WTC11 (cell line): ENCODE results near the gene PRXL2A. TPM values are rescaled to one million over a fixed set of nuclear protein-coding genes. Genes with fewer than 3 reads are reported as not detected.

ENCODE experiments used
- ATAC-seq: fragments of 200-7000 bp; cut with Tn5 transposase; 2 replicates; pipeline ENCODE4 v1.10.0; 2021; ENCODE audit warnings: mild to moderate bottlenecking, moderate library complexity
- CTCF ChIA-PET: fragments of 300-600 bp; sonication (Branson Sonifier 250); formaldehyde crosslinking; loops from one replicate; lab custom pipeline; 2021; ENCODE audit warnings: antibody characterized with exemption; lab: Charles Lee
- POLR2A ChIA-PET: fragments of 350-600 bp; sonication (Branson Sonifier 250); formaldehyde crosslinking; loops from one replicate; lab custom pipeline; 2021; ENCODE audit warnings: antibody characterized with exemption; lab: Charles Lee
- DNase-seq: peaks from one replicate; pipeline ENCODE4 v3.0.0; 2021; ENCODE audit warnings: low spot score
- H3K27ac Mint-ChIP-seq: 2 replicates; pipeline ENCODE4 v1.8.0; 2021; ENCODE audit warnings: mixed read lengths
- H3K27me3 Mint-ChIP-seq: 2 replicates; pipeline ENCODE4 v1.8.0; 2021; ENCODE audit warnings: low read depth, mild to moderate bottlenecking, moderate library complexity, mixed read lengths
- H3K36me3 Mint-ChIP-seq: 2 replicates; pipeline ENCODE4 v1.8.0; 2021; ENCODE audit warnings: mixed read lengths
- H3K4me1 Mint-ChIP-seq: 2 replicates; pipeline ENCODE4 v1.8.0; 2022; ENCODE audit warnings: mixed read lengths
- H3K4me3 Mint-ChIP-seq: 2 replicates; pipeline ENCODE4 v1.8.0; 2021; ENCODE audit warnings: mild to moderate bottlenecking, moderate library complexity, mixed read lengths
- H3K9me3 Mint-ChIP-seq: 2 replicates; pipeline ENCODE4 v1.8.0; 2021; ENCODE audit warnings: mixed read lengths
- CREB1 ChIP-seq: sonication (generic); formaldehyde crosslinking; IDR thresholded peaks from 2 replicates; pipeline ENCODE4 v1.8.0; 2023; ENCODE audit warnings: mild to moderate bottlenecking, missing genetic modification reagents
- JAZF1 ChIP-seq: fragments of 250-450 bp; sonication (Bioruptor Pico); IDR thresholded peaks from 2 replicates; pipeline ENCODE4 v1.9.0; 2021; ENCODE audit warnings: moderate library complexity, mild to moderate bottlenecking, inconsistent platforms
- MYBL2 ChIP-seq: sonication (generic); formaldehyde crosslinking; IDR thresholded peaks from 2 replicates; pipeline ENCODE4 v1.8.1; 2023; ENCODE audit warnings: mild to moderate bottlenecking, moderate library complexity, missing genetic modification reagents
- NFYB ChIP-seq: sonication (generic); formaldehyde crosslinking; conservative IDR thresholded peaks from 2 replicates; pipeline ENCODE4 v1.8.0; 2022; ENCODE audit warnings: low read depth, missing genetic modification reagents
- SP1 ChIP-seq: sonication (generic); formaldehyde crosslinking; conservative IDR thresholded peaks from 2 replicates; pipeline ENCODE4 v1.8.1; 2022; ENCODE audit warnings: missing genetic modification reagents
- TEAD1 ChIP-seq: sonication (generic); formaldehyde crosslinking; IDR thresholded peaks from 2 replicates; pipeline ENCODE4 v1.8.0; 2022; ENCODE audit warnings: mild to moderate bottlenecking, missing genetic modification reagents
- TEAD4 ChIP-seq: sonication (generic); formaldehyde crosslinking; IDR thresholded peaks from 2 replicates; pipeline ENCODE4 v1.8.0; 2022; ENCODE audit warnings: mild to moderate bottlenecking, missing genetic modification reagents
- ZNF219 ChIP-seq: sonication (generic); formaldehyde crosslinking; IDR thresholded peaks from 2 replicates; pipeline ENCODE4 v1.8.0; 2023; ENCODE audit warnings: missing genetic modification reagents, mild to moderate bottlenecking, borderline replicate concordance
- total RNA-seq: library from RNA; stranded (reverse); gene quantifications from 3 replicates; pipeline ENCODE4 v1.2.3, GENCODE V29; 2021
- TF ChIP-seq, protein P1 (sequence below): fragments of 250-450 bp; sonication (Bioruptor Pico); conservative IDR thresholded peaks from 2 replicates; pipeline ENCODE4 v1.9.0; 2021; ENCODE audit warnings: mild to moderate bottlenecking
- TF ChIP-seq, protein P2 (sequence below): sonication (generic); formaldehyde crosslinking; IDR thresholded peaks from 2 replicates; pipeline ENCODE4 v1.8.0; 2023; ENCODE audit warnings: mild to moderate bottlenecking, missing genetic modification reagents
- TF ChIP-seq, protein P3 (sequence below): sonication (generic); formaldehyde crosslinking; IDR thresholded peaks from 2 replicates; pipeline ENCODE4 v1.8.1; 2022; ENCODE audit warnings: mild to moderate bottlenecking, moderate library complexity, missing genetic modification reagents
- TF ChIP-seq, protein P4 (sequence below): sonication (generic); formaldehyde crosslinking; IDR thresholded peaks from 2 replicates; pipeline ENCODE4 v1.8.0; 2023; ENCODE audit warnings: missing genetic modification reagents
- TF ChIP-seq, protein P5 (sequence below): sonication (generic); formaldehyde crosslinking; IDR thresholded peaks from 2 replicates; pipeline ENCODE4 v1.8.1; 2023; ENCODE audit warnings: mild to moderate bottlenecking, missing genetic modification reagents, moderate library complexity
- TF ChIP-seq, protein P6 (sequence below): sonication (generic); formaldehyde crosslinking; IDR thresholded peaks from 2 replicates; pipeline ENCODE4 v1.8.1; 2022; ENCODE audit warnings: mild to moderate bottlenecking, missing genetic modification reagents, moderate library complexity, borderline replicate concordance
- TF ChIP-seq, protein P7 (sequence below): sonication (generic); formaldehyde crosslinking; IDR thresholded peaks from 2 replicates; pipeline ENCODE4 v1.8.0; 2022; ENCODE audit warnings: mild to moderate bottlenecking, missing genetic modification reagents
- TF ChIP-seq, protein P8 (sequence below): fragments of 250-450 bp; sonication (Bioruptor Pico); IDR thresholded peaks from 2 replicates; pipeline ENCODE4 v1.9.0; 2021; ENCODE audit warnings: mild to moderate bottlenecking
- TF ChIP-seq, protein P9 (sequence below): sonication (generic); formaldehyde crosslinking; IDR thresholded peaks from 2 replicates; pipeline ENCODE4 v1.8.0; 2022; ENCODE audit warnings: mild to moderate bottlenecking, missing genetic modification reagents

Gene PRXL2A
- total RNA-seq, 1 experiment from 2014 or later = 46.6 TPM

DNA sequence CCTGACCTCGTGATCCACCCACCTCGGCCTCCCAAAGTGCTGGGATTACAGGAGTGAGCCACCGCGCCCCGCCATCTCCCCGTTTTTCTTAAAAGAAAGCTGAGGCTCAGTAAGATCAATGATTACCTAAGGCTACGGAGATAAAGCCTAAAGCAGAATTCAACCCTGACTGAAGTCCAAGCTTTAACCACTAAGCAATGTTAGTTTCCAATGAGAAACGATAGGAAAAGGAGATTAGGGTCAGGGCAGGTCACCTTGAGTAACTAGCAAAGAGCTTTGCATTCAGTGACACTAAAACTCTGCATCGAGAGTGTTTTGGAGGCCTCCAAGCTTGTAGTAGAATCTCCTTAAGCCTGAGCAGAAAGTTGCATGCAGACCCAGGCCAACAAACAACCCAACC lies 17.6 kb upstream of the PRXL2A start:
- H3K27me3 Mint-ChIP-seq = peaks cover 4% of the 10 kb centered on the region; the same call in 1 of the 2 replicates
- no peaks in the 10 kb centered on the region for H3K9me3 Mint-ChIP-seq
- H3K36me3 Mint-ChIP-seq = no peaks in the 10 kb centered on the region
- ATAC-seq (no peak), DNase-seq (no peak)
- TF ChIP-seq, protein P1, sequence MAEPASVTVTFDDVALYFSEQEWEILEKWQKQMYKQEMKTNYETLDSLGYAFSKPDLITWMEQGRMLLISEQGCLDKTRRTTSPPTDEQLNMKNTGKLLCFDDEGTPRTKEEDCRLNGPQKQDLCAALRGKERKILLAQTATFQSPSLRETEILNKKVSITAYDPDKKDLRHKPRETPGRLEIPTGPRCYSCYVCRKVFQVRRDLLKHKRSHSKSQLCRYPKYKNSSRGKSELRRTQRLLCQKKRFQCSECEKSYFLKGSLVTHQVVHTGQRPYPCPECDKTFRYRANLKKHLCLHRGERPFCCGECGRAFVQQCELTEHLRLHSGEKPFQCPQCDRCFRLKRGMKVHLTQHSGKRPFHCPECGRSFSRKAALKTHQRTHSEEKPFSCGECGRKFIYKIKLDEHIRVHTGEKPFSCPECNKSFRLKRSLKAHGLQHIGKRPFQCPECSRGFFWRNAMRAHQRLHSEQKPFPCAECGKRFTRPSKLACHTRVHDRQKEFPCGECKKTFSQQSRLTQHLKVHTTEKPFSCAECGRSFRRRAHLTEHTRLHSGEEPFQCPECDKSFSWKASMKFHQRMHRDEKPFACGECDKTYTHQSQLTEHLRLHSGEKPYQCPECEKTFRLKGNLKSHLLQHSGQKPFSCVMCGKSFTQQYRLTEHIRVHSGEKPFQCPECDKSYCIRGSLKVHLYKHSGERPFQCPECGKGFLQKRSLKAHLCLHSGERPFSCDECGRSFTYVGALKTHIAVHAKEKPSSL (CRISPR knock-in tag) = no peak
- TF ChIP-seq TEAD4 (CRISPR knock-in tag) = no peak
- TF ChIP-seq, protein P2, sequence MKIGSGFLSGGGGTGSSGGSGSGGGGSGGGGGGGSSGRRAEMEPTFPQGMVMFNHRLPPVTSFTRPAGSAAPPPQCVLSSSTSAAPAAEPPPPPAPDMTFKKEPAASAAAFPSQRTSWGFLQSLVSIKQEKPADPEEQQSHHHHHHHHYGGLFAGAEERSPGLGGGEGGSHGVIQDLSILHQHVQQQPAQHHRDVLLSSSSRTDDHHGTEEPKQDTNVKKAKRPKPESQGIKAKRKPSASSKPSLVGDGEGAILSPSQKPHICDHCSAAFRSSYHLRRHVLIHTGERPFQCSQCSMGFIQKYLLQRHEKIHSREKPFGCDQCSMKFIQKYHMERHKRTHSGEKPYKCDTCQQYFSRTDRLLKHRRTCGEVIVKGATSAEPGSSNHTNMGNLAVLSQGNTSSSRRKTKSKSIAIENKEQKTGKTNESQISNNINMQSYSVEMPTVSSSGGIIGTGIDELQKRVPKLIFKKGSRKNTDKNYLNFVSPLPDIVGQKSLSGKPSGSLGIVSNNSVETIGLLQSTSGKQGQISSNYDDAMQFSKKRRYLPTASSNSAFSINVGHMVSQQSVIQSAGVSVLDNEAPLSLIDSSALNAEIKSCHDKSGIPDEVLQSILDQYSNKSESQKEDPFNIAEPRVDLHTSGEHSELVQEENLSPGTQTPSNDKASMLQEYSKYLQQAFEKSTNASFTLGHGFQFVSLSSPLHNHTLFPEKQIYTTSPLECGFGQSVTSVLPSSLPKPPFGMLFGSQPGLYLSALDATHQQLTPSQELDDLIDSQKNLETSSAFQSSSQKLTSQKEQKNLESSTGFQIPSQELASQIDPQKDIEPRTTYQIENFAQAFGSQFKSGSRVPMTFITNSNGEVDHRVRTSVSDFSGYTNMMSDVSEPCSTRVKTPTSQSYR = no peak
- no peak for TF ChIP-seq ZNF219 (CRISPR knock-in tag)
- TF ChIP-seq, protein P3, sequence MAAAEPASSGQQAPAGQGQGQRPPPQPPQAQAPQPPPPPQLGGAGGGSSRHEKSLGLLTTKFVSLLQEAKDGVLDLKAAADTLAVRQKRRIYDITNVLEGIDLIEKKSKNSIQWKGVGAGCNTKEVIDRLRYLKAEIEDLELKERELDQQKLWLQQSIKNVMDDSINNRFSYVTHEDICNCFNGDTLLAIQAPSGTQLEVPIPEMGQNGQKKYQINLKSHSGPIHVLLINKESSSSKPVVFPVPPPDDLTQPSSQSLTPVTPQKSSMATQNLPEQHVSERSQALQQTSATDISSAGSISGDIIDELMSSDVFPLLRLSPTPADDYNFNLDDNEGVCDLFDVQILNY (CRISPR knock-in tag) = no peak
- TF ChIP-seq TEAD1 (CRISPR knock-in tag) = no peak
- TF ChIP-seq, protein P4, sequence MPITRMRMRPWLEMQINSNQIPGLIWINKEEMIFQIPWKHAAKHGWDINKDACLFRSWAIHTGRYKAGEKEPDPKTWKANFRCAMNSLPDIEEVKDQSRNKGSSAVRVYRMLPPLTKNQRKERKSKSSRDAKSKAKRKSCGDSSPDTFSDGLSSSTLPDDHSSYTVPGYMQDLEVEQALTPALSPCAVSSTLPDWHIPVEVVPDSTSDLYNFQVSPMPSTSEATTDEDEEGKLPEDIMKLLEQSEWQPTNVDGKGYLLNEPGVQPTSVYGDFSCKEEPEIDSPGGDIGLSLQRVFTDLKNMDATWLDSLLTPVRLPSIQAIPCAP (CRISPR knock-in tag) = no peak
- no peak for TF ChIP-seq JAZF1 (CRISPR knock-in tag)
- no peak for TF ChIP-seq SP1 (CRISPR knock-in tag)
- ChIA-PET POLR2A (no interaction called here), CTCF (interaction anchor here (0.6 to 1.6 kb wide), 2 partner anchors 13 to 74 kb away, joined by 3 to 6 read pairs; no protein-coding TSS in a partner anchor)
- no peak overlapping the region for H3K4me3 Mint-ChIP-seq
- H3K4me1 Mint-ChIP-seq = no peaks in the 10 kb centered on the region
- H3K27ac Mint-ChIP-seq = no peak overlapping the region

DNA sequence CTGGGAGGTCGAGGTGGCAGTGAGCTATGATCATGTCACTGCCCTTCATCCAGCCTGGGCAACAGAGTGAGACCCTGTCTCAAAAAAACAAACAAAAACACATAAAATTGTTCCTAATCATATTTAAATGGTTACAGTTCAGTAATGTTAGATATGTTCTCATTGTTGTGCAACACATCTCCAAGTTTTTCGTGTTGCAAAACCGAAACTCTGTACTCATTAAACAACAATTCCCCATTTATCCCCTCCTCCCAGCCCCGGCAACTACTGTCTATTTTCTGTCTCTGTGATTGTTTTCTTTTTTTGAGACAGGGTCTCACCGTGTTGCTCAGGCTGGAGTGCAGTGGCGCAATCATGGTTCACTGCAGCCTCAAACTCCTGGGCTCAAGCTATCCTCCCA lies 16.1 kb upstream of the PRXL2A start:
- H3K4me1 Mint-ChIP-seq = no peaks in the 10 kb centered on the region
- H3K9me3 Mint-ChIP-seq = no peaks in the 10 kb centered on the region
- CTCF ChIA-PET = interaction anchor here (1.6 kb wide), 1 partner anchor 14 kb away, joined by 6 read pairs; no protein-coding TSS in a partner anchor
- TF ChIP-seq, protein P5, sequence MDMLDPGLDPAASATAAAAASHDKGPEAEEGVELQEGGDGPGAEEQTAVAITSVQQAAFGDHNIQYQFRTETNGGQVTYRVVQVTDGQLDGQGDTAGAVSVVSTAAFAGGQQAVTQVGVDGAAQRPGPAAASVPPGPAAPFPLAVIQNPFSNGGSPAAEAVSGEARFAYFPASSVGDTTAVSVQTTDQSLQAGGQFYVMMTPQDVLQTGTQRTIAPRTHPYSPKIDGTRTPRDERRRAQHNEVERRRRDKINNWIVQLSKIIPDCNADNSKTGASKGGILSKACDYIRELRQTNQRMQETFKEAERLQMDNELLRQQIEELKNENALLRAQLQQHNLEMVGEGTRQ (CRISPR knock-in tag) = no peak
- TF ChIP-seq CREB1 (CRISPR knock-in tag) (no peak), MYBL2 (CRISPR knock-in tag) (no peak), NFYB (CRISPR knock-in tag) (no peak), TEAD1 (CRISPR knock-in tag) (no peak)
- TF ChIP-seq, protein P6, sequence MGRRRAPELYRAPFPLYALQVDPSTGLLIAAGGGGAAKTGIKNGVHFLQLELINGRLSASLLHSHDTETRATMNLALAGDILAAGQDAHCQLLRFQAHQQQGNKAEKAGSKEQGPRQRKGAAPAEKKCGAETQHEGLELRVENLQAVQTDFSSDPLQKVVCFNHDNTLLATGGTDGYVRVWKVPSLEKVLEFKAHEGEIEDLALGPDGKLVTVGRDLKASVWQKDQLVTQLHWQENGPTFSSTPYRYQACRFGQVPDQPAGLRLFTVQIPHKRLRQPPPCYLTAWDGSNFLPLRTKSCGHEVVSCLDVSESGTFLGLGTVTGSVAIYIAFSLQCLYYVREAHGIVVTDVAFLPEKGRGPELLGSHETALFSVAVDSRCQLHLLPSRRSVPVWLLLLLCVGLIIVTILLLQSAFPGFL = no peak
- TF ChIP-seq, protein P7, sequence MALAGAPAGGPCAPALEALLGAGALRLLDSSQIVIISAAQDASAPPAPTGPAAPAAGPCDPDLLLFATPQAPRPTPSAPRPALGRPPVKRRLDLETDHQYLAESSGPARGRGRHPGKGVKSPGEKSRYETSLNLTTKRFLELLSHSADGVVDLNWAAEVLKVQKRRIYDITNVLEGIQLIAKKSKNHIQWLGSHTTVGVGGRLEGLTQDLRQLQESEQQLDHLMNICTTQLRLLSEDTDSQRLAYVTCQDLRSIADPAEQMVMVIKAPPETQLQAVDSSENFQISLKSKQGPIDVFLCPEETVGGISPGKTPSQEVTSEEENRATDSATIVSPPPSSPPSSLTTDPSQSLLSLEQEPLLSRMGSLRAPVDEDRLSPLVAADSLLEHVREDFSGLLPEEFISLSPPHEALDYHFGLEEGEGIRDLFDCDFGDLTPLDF (CRISPR knock-in tag) = no peak
- TF ChIP-seq, protein P8, sequence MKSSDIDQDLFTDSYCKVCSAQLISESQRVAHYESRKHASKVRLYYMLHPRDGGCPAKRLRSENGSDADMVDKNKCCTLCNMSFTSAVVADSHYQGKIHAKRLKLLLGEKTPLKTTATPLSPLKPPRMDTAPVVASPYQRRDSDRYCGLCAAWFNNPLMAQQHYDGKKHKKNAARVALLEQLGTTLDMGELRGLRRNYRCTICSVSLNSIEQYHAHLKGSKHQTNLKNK (CRISPR knock-in tag) = no peak
- TF ChIP-seq, protein P9, sequence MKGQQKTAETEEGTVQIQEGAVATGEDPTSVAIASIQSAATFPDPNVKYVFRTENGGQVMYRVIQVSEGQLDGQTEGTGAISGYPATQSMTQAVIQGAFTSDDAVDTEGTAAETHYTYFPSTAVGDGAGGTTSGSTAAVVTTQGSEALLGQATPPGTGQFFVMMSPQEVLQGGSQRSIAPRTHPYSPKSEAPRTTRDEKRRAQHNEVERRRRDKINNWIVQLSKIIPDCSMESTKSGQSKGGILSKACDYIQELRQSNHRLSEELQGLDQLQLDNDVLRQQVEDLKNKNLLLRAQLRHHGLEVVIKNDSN (CRISPR knock-in tag) = no peak
- no peak overlapping the region for H3K4me3 Mint-ChIP-seq
- H3K27me3 Mint-ChIP-seq = peaks cover 4% of the 10 kb centered on the region; the same call in 1 of the 2 replicates
- no peak overlapping the region for H3K27ac Mint-ChIP-seq
- POLR2A ChIA-PET = no interaction called here
- no peak for ATAC-seq
- DNase-seq = no peak
- no peaks in the 10 kb centered on the region for H3K36me3 Mint-ChIP-seq
